Measurements from ENCODE around the gene SCO1. TPM values are rescaled to one million over a fixed set of nuclear protein-coding genes. Genes with fewer than 3 reads are reported as not detected.
A peak's percentile ranks its signal among the peaks of the same experiment; 100 is the strongest.

Gene SCO1
- total and polyA plus RNA-seq, 2 donors (not counting 3 experiments of a cell fraction or from before 2014, with no cell fraction given) = 11.9 to 30.8 TPM

GRCh38 chr17:10631048-10631700 is 66.2 kb downstream of the SCO1 start:
- ChIA-PET CTCF (interaction anchor here (0.9 to 6.4 kb wide), 14 partner anchors 8 to 1355 kb away, joined by 3 to 63 read pairs (median 8); no protein-coding TSS in a partner anchor), POLR2A (no interaction called here)
- H3K9me1 ChIP-seq (replicated peaks; ENCODE audit: control insufficient read depth, extremely low read depth, insufficient read depth, low read length) = no peaks in the 10 kb centered on the region
- intact Hi-C loops (cut with micrococcal nuclease) (loop anchor here (1.0 kb wide), 1 partner anchor 214 kb away; no protein-coding TSS in a partner anchor), dilution Hi-C loops (cut with MboI; ENCODE audit: extremely low pct_ligation_motif_present, low sequenced_read_pairs) (no loop called here)
- no peak for TF ChIP-seq JUN (IDR thresholded peaks at IDR 0.05; ENCODE audit: borderline replicate concordance, insufficient read depth, insufficient read length, low read depth)
- no peak for TF ChIP-seq GATA2 (IDR thresholded peaks at IDR 0.05; ENCODE audit: insufficient read depth, insufficient read length, low read depth, low read length)
- no peak for TF ChIP-seq FOS (IDR thresholded peaks at IDR 0.05; ENCODE audit: borderline replicate concordance, insufficient read depth, low read length)
- no peak for TF ChIP-seq MYC (IDR thresholded peaks at IDR 0.05; ENCODE audit: low read depth, low read length)
- no peak for TF ChIP-seq EZH2 (IDR thresholded peaks at IDR 0.05; ENCODE audit: borderline replicate concordance, low read depth, low read length, severe bottlenecking)
- no peak for TF ChIP-seq POLR2AphosphoS5 (IDR thresholded peaks at IDR 0.05; ENCODE audit: insufficient read depth, low read depth, low read length)
- TF ChIP-seq POLR2A (IDR thresholded peaks at IDR 0.05; ENCODE audit: low read depth, low read length) = no peak
- TF ChIP-seq CTCF (IDR thresholded peaks at IDR 0.05; ENCODE audit: extremely low read depth in 1 of 2, insufficient read depth in 1 of 2, low read depth in 1 of 2, low read length in 2 of 2) = peak; percentile 85 to 87
- no TSS peak for BruUV-seq (replicated peaks)
- no peaks in the 10 kb centered on the region for H3K36me3 ChIP-seq (ENCODE audit: control insufficient read depth in 2 of 2, extremely low read depth in 1 of 2, insufficient read depth in 2 of 2, low read length in 2 of 2)
- H4K20me1 ChIP-seq (replicated peaks; ENCODE audit: control insufficient read depth, extremely low read depth, insufficient read depth, low read length) = no peaks in the 10 kb centered on the region
- no peak overlapping the region for H3K27ac ChIP-seq (ENCODE audit: insufficient read depth, low read depth, low read length)
- H3K4me3 ChIP-seq (replicated peaks in 1 of 3; ENCODE audit: insufficient read depth in 1 of 3, low read depth in 1 of 3, low read length in 3 of 3) = no peak overlapping the region
- peak; percentile 55 for FAIRE-seq
- H3K79me2 ChIP-seq (ENCODE audit: control insufficient read depth, insufficient read depth, low read length) = no peaks in the 10 kb centered on the region
- H3K9me3 ChIP-seq (replicated peaks; ENCODE audit: control insufficient read depth, insufficient read depth, low read length) = no peaks in the 10 kb centered on the region
- H3K4me1 ChIP-seq (ENCODE audit: control insufficient read depth, extremely low read depth, insufficient read depth, low read length) = no peaks in the 10 kb centered on the region
- no peaks in the 10 kb centered on the region for H3K27me3 ChIP-seq (ENCODE audit: control insufficient read depth in 2 of 2, insufficient read depth in 2 of 2, low read length in 2 of 2)
- H3K9ac ChIP-seq (replicated peaks; ENCODE audit: extremely low read depth, insufficient read depth, low read length) = no peak overlapping the region
- H2AFZ ChIP-seq (ENCODE audit: low read depth, low read length) = no peak overlapping the region
- no peak overlapping the region for H3K4me2 ChIP-seq (ENCODE audit: insufficient read depth, low read length)
- DNase-seq (ENCODE audit: low read depth, low spot score) = peak; percentile 26
